Testis (tissue), 3 donors: ENCODE measurements around the gene EPS15. TPM values are rescaled to one million over a fixed set of nuclear protein-coding genes. Genes with fewer than 3 reads are reported as not detected.

ENCODE experiments used
- DNase-seq: peaks from one replicate; pipeline ENCODE4 v3.0.0-alpha.2; 2019
- H3K27ac ChIP-seq, 2 donors: fragments of 200-600 bp; sonication (generic); one replicate each; pipeline ENCODE4 v1.5.1; 2019
- H3K27me3 ChIP-seq: fragments of 200-600 bp; sonication (generic); one replicate; pipeline ENCODE4 v1.5.1; 2019
- H3K36me3 ChIP-seq: fragments of 200-600 bp; sonication (generic); one replicate; pipeline ENCODE4 v1.5.1; 2017; ENCODE audit warnings: low read depth; ENCODE audit errors: missing control alignments
- H3K4me1 ChIP-seq: fragments of 200-600 bp; sonication (generic); one replicate; pipeline ENCODE4 v1.5.1; 2019
- H3K4me3 ChIP-seq, 2 donors: fragments of 200-600 bp; sonication (generic); one replicate each; pipeline ENCODE4 v1.5.1; 2017 to 2019
- H3K9me3 ChIP-seq: fragments of 200-600 bp; sonication (generic); one replicate; pipeline ENCODE4 v1.5.1; 2017
- POLR2A ChIP-seq: fragments of 450-650 bp; IDR thresholded peaks from one replicate; pipeline ENCODE4 v1.6.1; 2017; ENCODE audit warnings: antibody characterized with exemption, mild to moderate bottlenecking, moderate library complexity
- WGBS, 2 donors: methylation state at CpG; one replicate each; pipeline ENCODE4 v1.1.5; 2018; 5-methylcytosine and 5-hydroxymethylcytosine counted together
- intact Hi-C: fragments of 100-400 bp; cut with DNase I; formaldehyde crosslinking; loops from one replicate; pipeline ENCODE4 v1.15.1; 2023; ENCODE audit warnings: low total_unique reads
- polyA plus RNA-seq: library from polyadenylated mRNA; stranded (reverse); fragments of 350-450 nt; fragmentation: Illumina TruSeq; extraction: RNeasy Lipid Tissue Mini Kit (QIAGEN cat#74804); gene quantifications from one replicate; pipeline ENCODE4 v1.2.3, GENCODE V29; 2014; ENCODE audit warnings: low read depth, low replicate concordance; ENCODE audit not compliant: insufficient read depth
- total RNA-seq, 2 donors: library from RNA; depleted of rRNA; stranded (reverse); fragments of >200 nt; gene quantifications; one replicate each; pipeline ENCODE4 v1.2.3, GENCODE V29; 2016
- TF ChIP-seq, protein P1 (sequence below), 3 experiments: fragments of 450-650 bp in 2 of 3; fragments of 200-600 bp in 1 of 3; sonication (generic) in 1 of 3; IDR thresholded peaks; one replicate each; pipeline ENCODE4 v1.5.1; 2016 to 2019; ENCODE audit warnings: antibody characterized with exemption in 3 of 3, mild to moderate bottlenecking in 2 of 3, moderate library complexity in 1 of 3

EPS15 gene
- total and polyA plus RNA-seq, 3 donors from 2014 or later, result 77.2 to 127 (median 108) TPM

GRCh38 chr1:51519865-51520699 lies 1.0 kb upstream of the EPS15 start:
- DNase-seq, result no peak
- intact Hi-C loops, result loop anchor here (10.0 kb wide), 1 partner anchor 225 kb away; no protein-coding TSS in a partner anchor
- Histone ChIP-seq H3K27ac (peak overlapping the region in 1 of 2 donors; percentile 53), H3K27me3 (no peaks in the 10 kb centered on the region), H3K4me3 (no peak overlapping the region), H3K9me3 (no peaks in the 10 kb centered on the region), H3K4me1 (peaks cover 22% of the 10 kb centered on the region), H3K36me3 (no peaks in the 10 kb centered on the region)
- WGBS, 2 donors, result 73 to 76% methylated on average over 8 of the region's 8 CpGs
- TF ChIP-seq, protein P1, sequence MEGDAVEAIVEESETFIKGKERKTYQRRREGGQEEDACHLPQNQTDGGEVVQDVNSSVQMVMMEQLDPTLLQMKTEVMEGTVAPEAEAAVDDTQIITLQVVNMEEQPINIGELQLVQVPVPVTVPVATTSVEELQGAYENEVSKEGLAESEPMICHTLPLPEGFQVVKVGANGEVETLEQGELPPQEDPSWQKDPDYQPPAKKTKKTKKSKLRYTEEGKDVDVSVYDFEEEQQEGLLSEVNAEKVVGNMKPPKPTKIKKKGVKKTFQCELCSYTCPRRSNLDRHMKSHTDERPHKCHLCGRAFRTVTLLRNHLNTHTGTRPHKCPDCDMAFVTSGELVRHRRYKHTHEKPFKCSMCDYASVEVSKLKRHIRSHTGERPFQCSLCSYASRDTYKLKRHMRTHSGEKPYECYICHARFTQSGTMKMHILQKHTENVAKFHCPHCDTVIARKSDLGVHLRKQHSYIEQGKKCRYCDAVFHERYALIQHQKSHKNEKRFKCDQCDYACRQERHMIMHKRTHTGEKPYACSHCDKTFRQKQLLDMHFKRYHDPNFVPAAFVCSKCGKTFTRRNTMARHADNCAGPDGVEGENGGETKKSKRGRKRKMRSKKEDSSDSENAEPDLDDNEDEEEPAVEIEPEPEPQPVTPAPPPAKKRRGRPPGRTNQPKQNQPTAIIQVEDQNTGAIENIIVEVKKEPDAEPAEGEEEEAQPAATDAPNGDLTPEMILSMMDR (IDR thresholded peaks at IDR 0.05), result no peak
- TF ChIP-seq POLR2A, result no peak

GRCh38 chr1:51518586-51519047 lies 449 bp downstream of the EPS15 start:
- no peaks in the 10 kb centered on the region for H3K27me3 ChIP-seq
- H3K9me3 ChIP-seq, result no peaks in the 10 kb centered on the region
- H3K4me1 ChIP-seq, result peaks cover 22% of the 10 kb centered on the region
- intact Hi-C loops, result no loop called here
- peak; percentile 58 for DNase-seq
- peak overlapping the region; percentile 87 to 94 for H3K27ac ChIP-seq
- 1% methylated on average over 21 to 47 of the region's 52 CpGs for WGBS, 2 donors
- H3K36me3 ChIP-seq, result no peaks in the 10 kb centered on the region
- TF ChIP-seq POLR2A, result no peak
- TF ChIP-seq, protein P1 (IDR thresholded peaks at IDR 0.05), result no peak
- peak overlapping the region; percentile 79 to 96 for H3K4me3 ChIP-seq

DNA sequence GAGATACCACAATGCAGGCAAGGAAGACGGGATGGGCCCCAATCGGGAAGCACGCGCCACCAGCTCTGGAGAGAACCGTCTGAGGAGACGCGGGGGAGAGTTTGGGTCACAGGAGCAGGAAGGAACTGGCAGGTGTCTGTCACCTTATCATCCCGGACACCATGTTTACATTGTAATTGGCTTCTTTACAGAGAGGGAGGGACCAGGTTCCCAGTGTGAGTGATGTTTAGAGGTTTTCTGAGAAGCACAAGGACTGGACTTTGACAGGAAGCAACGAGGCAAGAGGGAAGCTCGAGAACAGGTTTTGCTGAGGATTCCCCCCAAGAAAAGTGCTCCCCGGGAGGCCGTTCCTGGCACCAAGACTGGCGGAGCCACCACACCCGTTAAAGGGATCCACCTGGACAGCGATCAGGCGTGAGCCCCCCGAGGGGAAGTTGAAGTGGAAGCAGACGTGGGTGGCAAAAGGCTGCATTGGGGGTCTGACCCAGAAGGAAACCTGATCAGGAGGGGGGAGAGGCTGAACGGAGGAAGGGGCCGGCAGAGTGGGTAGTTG lies 957 bp downstream of the EPS15 start:
- 0 to 1% methylated on average over 20 of the region's 20 CpGs for WGBS, 2 donors
- TF ChIP-seq, protein P1 (IDR thresholded peaks at IDR 0.05), result no peak
- TF ChIP-seq POLR2A, result no peak
- Histone ChIP-seq H3K9me3 (no peaks in the 10 kb centered on the region), H3K27me3 (no peaks in the 10 kb centered on the region), H3K4me3 (peak overlapping the region; percentile 79 to 96), H3K4me1 (peaks cover 22% of the 10 kb centered on the region), H3K36me3 (no peaks in the 10 kb centered on the region), H3K27ac (peak overlapping the region; percentile 87 to 94)
- intact Hi-C loops, result no loop called here
- peak; percentile 80 for DNase-seq

- H3K27ac ChIP-seq, result peak overlapping the region; percentile 87 to 94
- TF ChIP-seq POLR2A, result no peak
- TF ChIP-seq, protein P1 (IDR thresholded peaks at IDR 0.05), result no peak
- H3K36me3 ChIP-seq, result no peaks in the 10 kb centered on the region
- H3K4me1 ChIP-seq, result peaks cover 22% of the 10 kb centered on the region
- no peaks in the 10 kb centered on the region for H3K9me3 ChIP-seq
- H3K27me3 ChIP-seq, result no peaks in the 10 kb centered on the region
- peak overlapping the region; percentile 79 to 96 for H3K4me3 ChIP-seq
- intact Hi-C loops, result no loop called here
- WGBS, 2 donors, result 1% methylated on average over 7 of the region's 7 CpGs
- peak; percentile 40 for DNase-seq
Observed at GRCh38 chr1:51517361-51518032, 1.6 kb downstream of the EPS15 start.
